ENCODE data around the gene KLHL8.
"Not testable (repeated sequence)": the region's sequence is repeated elsewhere in the genome, so short reads cannot be mapped to it uniquely, and the experiment has no call there.

KLHL8 gene

DNA sequence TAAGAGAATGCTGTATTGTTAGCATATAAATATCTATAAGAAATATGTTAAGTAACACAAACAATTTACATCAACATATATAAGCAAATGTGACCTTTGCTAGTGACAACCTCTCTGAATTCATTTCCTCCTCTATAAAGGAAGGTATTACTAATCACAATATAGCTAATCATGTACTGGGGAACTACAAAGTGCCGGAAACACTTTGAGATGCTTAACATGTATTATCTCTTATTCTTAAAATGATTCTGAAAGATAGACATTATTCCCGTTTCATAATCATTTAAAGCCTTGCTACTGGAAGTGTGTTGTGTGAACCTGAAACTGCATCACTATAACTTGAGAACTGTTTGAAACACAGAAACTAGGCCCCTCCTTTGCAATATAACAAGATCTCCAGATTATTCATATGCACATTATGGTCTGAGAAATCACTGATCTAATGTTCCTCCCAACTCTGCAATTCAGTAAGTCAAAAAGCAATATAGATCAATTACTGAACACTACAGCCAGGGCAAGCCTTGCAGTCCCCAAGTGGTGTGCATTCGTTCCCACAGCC, 54.0 kb downstream of the KLHL8 start:
- no peak for DNase-seq

DNA sequence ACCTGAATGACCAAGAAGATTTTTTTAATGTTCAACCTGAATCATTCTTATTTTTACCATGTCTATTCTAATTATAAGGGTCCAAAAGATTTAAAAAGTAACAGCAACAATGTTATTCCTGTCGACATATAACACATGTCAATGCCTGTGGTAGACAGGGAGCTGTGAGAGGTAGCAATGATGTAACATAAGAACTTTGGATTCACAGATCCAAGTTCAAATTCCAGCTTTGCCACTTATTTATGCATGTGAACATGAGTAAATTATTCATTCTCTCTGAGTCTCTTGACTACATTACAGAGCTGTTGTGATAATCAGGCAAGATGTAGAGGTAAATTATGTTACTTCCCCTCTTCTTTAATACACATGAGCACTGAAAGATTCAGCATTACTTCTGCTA, 54.5 kb downstream of the KLHL8 start:
- no peak for DNase-seq

DNA sequence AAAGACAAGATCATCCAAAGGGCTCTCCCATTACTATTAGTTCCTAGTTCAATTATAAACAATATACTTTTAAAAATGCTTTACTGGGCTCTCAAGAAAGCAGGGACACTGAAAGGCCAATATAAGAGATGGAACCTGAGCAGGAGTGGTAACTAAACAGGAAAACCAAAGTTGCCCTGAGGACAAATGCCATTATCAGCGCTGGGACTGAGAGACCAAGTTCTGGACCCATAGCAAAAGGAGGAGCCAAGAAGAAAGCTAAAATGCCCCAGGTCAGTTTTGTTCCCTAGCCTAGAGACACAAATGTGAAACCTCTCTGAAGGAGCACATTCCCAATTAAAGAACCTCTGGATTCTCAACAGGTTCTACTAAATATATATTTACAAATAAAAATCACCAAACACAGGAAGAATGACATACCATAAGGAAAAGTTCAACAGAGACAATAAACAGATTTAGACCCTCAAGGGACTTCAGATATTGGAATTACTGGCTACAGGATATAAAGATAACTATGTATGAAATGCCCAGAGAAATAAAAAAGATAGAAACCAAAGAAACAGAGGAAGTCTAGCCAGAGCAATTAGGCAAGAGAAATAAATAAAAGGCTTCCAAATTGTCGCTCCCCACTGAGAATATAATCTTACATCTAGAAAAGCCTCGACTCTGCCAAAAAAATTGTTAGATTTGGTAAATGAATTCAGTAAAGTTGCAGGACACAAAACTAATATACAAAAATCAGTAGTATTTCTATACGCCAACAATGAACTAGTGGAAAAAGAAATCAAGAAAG, 67.1 kb downstream of the KLHL8 start:
- DNase-seq: no peak

DNA sequence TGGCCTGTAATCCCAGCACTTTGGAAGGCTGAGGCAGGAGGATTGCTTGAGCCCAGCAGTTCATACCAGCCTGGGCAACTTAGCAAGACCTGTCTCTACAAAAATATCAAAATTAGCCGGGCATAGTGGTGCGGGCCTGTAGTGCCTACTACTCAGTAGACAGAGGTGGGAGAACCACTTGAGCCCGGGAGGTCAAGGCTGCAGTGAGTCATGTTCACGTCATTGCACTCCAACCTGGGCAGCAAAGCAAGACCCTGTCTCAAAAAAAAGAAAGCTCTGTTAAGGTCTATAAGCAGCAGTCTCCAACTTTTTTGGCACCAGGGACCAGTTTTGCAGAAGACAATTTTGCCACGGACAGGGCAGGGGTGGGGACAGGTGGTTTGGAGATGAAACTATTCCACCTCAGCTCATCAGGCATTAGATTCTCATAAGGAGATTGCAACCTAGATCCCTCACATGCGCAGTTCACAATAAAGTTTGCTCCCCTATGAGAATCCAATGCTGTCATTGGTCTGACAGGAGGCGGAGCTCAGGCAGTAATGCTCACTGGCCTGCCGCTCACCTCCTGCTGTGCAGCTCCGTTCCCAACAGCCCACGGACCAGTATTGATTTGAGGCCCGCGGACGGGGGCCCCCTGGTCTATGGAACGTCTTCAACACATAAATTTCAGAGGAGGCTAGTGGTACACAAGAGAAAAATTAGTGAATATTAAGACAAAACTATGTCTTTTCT, 67.9 kb downstream of the KLHL8 start:
- DNase-seq: no peak

GRCh38 chr4:87151730-87152129, 68.7 kb downstream of the KLHL8 start:
- DNase-seq: no peak

GRCh38 chr4:87150498-87151261, 69.7 kb downstream of the KLHL8 start:
- DNase-seq: no peak

DNA sequence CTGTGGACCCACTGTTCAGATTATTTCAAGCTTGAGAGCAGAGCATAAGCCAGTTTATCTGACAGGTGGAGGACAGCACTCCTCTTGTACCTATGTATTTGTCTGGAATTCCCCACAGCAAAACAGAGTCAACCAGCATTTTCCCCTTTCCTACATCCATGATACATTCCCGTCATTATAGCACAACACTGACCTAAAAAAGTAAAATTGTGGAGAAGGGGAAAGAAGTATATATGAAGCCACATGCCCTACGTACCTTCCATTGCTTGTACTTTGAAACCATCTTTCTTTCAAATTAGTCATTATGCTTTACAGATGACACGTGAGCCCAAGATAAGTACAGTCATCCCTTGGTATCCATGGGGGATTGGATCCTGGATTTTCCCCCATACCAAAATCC, 73.3 kb downstream of the KLHL8 start:
- DNase-seq: no peak

DNA sequence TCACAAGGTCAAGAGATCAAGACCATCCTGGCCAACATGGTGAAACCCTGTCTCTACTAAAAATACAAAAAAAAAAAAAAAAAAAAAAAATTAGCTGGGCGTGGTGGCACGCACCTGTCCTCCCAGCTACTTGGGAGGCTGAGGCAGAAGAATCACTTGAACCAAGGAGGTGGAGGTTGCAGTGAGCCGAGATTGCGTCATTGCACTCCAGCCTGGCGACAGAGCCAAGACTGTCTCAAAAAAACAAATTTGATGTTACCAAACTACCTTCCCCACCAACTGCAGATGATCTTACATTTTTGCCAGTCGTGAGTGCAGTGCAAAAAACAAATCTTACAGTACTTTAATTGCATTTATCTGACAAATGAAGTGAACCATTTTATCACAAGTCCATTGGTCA, 74.5 kb downstream of the KLHL8 start:
- DNase-seq: not testable (repeated sequence)

DNA sequence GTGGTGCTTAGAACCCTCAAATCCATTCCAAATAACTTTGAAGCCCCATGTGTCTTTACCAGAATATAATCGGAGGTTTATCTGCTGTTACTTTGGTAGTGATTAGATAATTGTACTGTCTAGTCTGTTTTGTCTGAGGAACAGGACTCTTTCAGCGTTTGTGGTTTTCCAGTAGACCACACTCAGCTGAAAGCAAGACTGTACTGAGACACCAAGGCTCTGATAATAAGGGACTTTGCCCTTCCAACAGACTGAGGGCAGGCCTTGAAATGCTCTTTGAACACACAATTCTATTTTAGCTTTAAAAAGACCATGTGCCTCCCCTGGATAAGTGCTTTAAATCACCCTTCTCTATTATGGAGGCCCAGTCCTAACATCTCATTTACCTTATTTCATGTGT, 76.1 kb downstream of the KLHL8 start:
- no peak for DNase-seq

- no peak for DNase-seq
Observed at GRCh38 chr4:87141428-87141827, 79.0 kb downstream of the KLHL8 start.

DNA sequence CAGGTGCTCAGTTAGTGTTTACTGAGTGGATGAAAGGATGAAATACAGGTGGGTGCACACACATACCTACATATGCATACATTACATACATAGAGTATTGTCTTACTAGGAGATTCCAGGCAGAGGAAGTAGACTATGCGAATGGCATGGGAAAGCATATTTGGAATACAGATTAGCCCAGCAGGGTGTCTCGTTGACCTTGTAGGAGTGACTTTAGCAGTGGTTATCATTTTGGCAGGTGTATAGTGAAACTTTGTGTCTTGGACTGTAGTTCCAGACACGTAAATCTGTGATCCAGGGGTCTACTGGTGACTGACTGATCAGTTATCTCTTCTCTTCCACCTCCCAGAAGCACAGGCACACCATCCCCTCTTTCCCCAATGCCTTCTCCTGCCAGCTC, 86.3 kb downstream of the KLHL8 start:
- no peak for DNase-seq

DNA sequence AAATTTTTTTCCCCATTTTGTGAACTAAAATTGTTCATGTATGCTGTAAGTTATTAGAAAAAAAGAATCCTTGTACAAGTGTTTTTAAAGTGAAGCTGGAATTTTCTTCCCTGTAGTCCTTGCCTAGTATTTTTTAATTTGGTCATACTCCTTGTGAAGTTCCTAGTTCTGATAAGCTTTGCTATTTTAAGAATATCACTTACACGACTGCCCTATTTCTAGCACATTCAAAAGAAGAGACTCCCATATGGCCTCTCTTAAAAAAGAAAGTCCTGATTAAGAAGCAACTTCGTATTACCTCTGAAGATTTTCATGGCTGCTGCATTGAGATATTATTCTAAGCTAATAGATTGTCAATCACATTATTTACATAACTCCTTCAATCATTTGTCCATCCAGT, 87.2 kb downstream of the KLHL8 start:
- DNase-seq: no peak

- no peak for DNase-seq
Observed at GRCh38 chr4:87132035-87132434, 88.4 kb downstream of the KLHL8 start.

DNA sequence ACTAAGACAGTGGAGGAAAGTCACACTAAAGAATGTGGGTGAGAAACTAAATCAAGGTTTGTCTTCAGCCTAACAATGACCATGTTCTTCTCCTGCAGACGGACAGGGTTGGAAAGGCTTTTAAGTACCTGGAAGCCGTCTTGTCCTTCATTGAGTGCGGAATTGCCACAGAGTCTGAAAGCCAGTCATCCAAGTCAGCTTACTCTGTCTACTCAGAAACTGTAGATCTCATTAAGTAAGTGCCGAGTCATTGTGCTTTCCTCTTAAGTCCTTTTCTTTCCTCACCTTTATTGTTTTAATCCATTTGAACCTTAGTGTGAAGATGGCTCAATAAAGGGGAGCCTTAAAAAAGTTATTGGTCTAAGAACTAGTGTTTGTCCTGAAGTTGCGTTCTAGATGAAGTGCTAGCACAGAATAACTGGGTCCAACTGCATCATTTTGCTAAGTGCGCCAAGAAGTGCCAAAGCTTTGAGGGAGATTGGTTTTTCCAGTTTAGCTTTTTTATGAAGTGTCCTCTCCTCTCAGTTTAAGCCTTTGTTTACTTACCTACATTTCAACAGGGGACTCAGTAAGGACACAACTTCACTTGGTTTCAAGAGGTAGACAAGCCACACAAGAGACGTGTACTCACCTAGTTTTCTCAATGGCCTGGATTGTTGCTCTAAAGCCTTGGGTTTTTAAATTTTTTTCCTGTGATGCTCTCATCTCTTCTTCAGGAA, 89.3 kb downstream of the KLHL8 start:
- DNase-seq: no peak

- no peak for DNase-seq
Observed at GRCh38 chr4:87129681-87130080, 90.7 kb downstream of the KLHL8 start.

- no peak for DNase-seq
Observed at GRCh38 chr4:87128006-87128705, 92.3 kb downstream of the KLHL8 start.

GRCh38 chr4:87126056-87126455, 94.4 kb downstream of the KLHL8 start:
- no peak for DNase-seq

DNA sequence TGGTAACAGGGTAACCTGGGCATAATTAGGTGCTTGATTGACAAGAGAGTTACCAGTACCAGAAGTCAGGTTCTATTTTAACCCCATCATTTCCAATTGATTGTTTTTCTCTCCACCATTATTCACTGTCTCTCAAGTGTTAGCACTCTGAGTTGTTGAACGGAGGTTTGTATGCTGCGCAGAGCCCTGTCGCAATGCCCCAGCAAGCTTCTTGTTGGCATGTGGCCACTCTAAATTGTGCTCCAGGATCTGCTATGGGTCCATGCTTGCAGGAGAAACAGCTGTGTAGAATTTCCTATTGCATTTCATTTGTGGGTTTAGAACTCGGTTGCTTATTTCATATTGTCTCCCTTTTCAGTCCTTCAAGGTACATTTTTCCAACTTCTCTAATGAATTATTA, 98.2 kb downstream of the KLHL8 start:
- DNase-seq: no peak

GRCh38 chr4:87121341-87122065, 98.9 kb downstream of the KLHL8 start:
- DNase-seq: no peak

DNA sequence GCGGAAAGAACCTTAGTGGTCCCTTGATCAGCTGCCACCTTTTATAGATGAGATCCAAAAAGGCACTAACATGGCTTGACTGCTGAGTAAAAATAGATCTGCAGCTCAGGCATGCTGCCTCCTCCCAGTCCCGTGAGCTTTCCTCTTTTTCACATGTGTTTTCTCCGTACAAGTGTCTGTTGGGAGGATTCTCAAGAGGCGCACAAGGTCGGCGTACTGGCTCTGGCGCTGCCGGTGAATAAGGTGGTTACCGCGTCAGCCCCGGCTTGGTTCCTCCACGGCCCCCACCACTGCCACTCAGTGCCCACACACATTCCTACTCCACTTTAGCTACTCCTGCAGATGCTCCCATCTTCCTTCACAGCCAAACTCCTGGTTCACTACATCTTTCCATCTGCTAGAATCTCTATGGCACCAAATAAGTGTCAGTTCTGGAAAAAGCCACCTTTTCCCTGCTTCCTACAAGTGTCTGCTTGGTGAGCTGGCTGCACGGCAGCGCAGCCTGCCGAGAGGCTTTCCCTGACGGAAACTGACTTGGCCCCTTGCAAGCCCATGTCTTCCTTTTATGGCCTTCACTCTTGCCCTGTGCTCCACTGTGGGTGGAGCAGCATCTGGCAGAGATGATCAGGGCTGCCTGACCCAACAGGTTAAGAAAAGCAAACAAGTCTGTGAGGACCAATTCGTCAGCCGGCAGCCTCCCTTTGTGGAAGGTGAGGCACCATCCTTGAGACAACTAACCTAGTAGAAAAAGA, 99.8 kb downstream of the KLHL8 start:
- DNase-seq: no peak

DNA sequence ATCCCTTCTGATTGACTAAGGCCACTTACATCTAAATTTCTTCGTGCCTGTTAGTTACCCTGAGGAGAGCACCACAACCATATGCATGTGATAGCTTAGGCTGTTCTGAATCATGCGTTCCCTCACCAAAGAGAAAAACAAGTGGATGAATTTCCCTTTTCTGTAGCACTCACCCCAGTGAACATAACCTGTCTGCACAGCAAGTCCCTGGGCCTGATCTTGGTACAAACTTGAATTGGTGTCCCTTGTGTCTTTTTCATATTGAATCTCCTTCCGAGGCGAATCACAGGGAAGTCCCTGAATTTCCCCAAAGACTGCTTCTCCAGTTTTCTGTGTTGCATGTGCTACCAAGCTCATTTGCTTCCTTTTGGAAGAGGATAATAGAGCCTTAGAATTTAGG, 100.4 kb downstream of the KLHL8 start:
- DNase-seq: no peak
